HEK293T (cell line): ENCODE data around the gene EIF4EBP2.

ENCODE experiments used
- BHLHE40 ChIP-seq: fragments of 450-650 bp; IDR thresholded peaks from 2 replicates; pipeline ENCODE4 v1.6.1; 2016; ENCODE audit warnings: mild to moderate bottlenecking, moderate library complexity, borderline replicate concordance
- HDGF ChIP-seq: fragments of 450-650 bp; IDR thresholded peaks from 2 replicates; pipeline ENCODE4 v1.6.1; 2017; ENCODE audit warnings: antibody characterized with exemption, borderline replicate concordance
- PKNOX1 ChIP-seq: fragments of 450-650 bp; IDR thresholded peaks from 2 replicates; pipeline ENCODE4 v1.6.1; 2016
- TARDBP ChIP-seq: fragments of 450-650 bp; IDR thresholded peaks from 2 replicates; pipeline ENCODE4 v1.6.1; 2016
- ZNF384 ChIP-seq: fragments of 450-650 bp; IDR thresholded peaks from 2 replicates; pipeline ENCODE4 v1.6.1; 2016

- TF ChIP-seq PKNOX1 (no peak), BHLHE40 (no peak), ZNF384 (no peak), TARDBP (no peak), HDGF (no peak)
Observed at GRCh38 chr10:70396140-70396539, 7.8 kb upstream of the EIF4EBP2 start.
